Activated CD8-positive, alpha-beta T cell treated with anti-CD3 and anti-CD28 coated beads for 36 hours (primary cell): Measurements from ENCODE around the gene SSU72. TPM values are rescaled to one million over a fixed set of nuclear protein-coding genes. Genes with fewer than 3 reads are reported as not detected.

ENCODE experiments used
- ATAC-seq: fragments of 200-7000 bp; cut with Tn5 transposase; one replicate; pipeline ENCODE4 v1.10.0; 2021; ENCODE audit warnings: mild to moderate bottlenecking, moderate library complexity
- CTCF ChIA-PET: fragments of 350-600 bp; sonication (Branson Sonifier 250); formaldehyde crosslinking; loops from one replicate; lab custom pipeline; 2021; ENCODE audit warnings: antibody characterized with exemption; lab: Charles Lee
- POLR2A ChIA-PET: fragments of 350-600 bp; sonication (Branson Sonifier 250); formaldehyde crosslinking; loops from one replicate; lab custom pipeline; 2021; ENCODE audit warnings: antibody characterized with exemption; lab: Charles Lee
- DNase-seq: peaks from one replicate; pipeline ENCODE4 v3.0.0-alpha.2; 2020
- H3K27ac Mint-ChIP-seq: one replicate; pipeline ENCODE4 v1.8.0; 2021; ENCODE audit warnings: mild to moderate bottlenecking, mixed read lengths
- H3K27me3 Mint-ChIP-seq: one replicate; pipeline ENCODE4 v1.8.0; 2021; ENCODE audit warnings: mixed read lengths
- H3K36me3 Mint-ChIP-seq: one replicate; pipeline ENCODE4 v1.8.0; 2021; ENCODE audit warnings: low read depth, mixed read lengths
- H3K4me1 Mint-ChIP-seq: one replicate; pipeline ENCODE4 v1.8.0; 2021; ENCODE audit warnings: low read depth, mixed read lengths
- H3K4me3 Mint-ChIP-seq: one replicate; pipeline ENCODE4 v1.8.0; 2021; ENCODE audit warnings: mild to moderate bottlenecking, moderate library complexity, mixed read lengths
- H3K9me3 Mint-ChIP-seq: one replicate; pipeline ENCODE4 v1.8.0; 2021; ENCODE audit warnings: mixed read lengths
- intact Hi-C: fragments of 100-400 bp; cut with micrococcal nuclease; formaldehyde crosslinking; loops from one replicate; pipeline ENCODE4 v1.10.0; 2022
- total RNA-seq, 2 experiments: library from RNA; stranded (reverse); gene quantifications; one replicate each; pipeline ENCODE4 v1.2.3, GENCODE V29; 2021
- TF ChIP-seq, protein P1 (sequence below): fragments of 200-600 bp; IDR thresholded peaks from one replicate; pipeline ENCODE4 v1.8.0; 2022; ENCODE audit warnings: antibody characterized with exemption, mild to moderate bottlenecking

Gene SSU72
- total RNA-seq, 2 experiments from 2014 or later = 111 to 113 TPM

DNA sequence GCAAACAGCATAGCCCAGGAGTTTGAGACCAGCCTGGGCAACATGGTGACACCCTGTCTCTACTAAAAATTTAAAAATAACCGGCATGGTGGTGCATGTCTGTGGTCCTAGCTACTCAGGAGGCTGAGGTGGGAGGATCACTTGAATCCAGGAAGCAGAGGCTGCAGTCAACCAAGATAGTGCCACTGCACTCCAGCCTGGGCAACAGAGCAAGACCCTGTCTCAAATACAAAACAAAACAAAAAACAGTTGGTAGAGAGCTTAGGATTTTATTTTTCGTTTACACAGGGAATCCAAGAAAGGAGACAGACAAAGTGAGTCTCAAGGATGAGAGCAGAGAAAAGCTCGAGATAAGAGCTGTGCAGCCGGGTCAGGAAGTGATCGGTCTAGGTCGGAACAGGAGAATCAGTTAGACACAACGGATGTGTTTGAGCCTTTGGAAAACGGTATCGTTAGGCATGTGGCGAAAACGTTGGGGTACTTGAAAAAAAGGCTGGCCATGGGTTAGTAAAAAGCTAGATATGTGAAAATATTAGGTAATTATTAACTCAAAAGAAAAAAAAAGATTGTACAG is 38.9 kb upstream of the SSU72 start:
- ChIA-PET POLR2A (interaction anchor here (0.8 to 8.4 kb wide), 9 partner anchors 11 to 54 kb away, joined by 3 to 46 read pairs (median 3); partner anchors contain the start of gene MMP23B), CTCF (interaction anchor here (0.8 to 2.8 kb wide), 5 partner anchors 11 to 65 kb away, joined by 3 to 10 read pairs (median 5); no protein-coding TSS in a partner anchor)
- intact Hi-C loops = no loop called here
- DNase-seq (no peak), ATAC-seq (no peak)
- Mint-ChIP-seq H3K27me3 (no peaks in the 10 kb centered on the region), H3K27ac (peak overlapping the region; percentile 95), H3K4me3 (peak overlapping the region; percentile 96), H3K4me1 (peaks cover 17% of the 10 kb centered on the region), H3K36me3 (peaks cover 18% of the 10 kb centered on the region), H3K9me3 (no peaks in the 10 kb centered on the region)
- TF ChIP-seq, protein P1, sequence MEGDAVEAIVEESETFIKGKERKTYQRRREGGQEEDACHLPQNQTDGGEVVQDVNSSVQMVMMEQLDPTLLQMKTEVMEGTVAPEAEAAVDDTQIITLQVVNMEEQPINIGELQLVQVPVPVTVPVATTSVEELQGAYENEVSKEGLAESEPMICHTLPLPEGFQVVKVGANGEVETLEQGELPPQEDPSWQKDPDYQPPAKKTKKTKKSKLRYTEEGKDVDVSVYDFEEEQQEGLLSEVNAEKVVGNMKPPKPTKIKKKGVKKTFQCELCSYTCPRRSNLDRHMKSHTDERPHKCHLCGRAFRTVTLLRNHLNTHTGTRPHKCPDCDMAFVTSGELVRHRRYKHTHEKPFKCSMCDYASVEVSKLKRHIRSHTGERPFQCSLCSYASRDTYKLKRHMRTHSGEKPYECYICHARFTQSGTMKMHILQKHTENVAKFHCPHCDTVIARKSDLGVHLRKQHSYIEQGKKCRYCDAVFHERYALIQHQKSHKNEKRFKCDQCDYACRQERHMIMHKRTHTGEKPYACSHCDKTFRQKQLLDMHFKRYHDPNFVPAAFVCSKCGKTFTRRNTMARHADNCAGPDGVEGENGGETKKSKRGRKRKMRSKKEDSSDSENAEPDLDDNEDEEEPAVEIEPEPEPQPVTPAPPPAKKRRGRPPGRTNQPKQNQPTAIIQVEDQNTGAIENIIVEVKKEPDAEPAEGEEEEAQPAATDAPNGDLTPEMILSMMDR = no peak

DNA sequence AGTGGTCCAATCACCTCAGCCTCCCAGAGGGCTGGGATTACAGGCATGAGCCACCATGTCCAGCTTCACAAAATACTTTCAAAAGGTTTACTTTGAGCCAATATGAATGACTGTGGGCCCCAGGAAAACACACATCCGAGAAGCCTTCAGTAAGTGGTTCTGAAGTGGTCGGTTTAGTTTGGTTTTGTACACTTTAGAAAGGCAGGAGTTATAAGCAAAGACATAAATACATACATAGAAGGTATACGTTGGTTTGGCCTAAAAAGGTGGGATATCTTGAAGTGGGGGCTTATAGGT is 37.4 kb upstream of the SSU72 start:
- CTCF ChIA-PET = no interaction called here

DNA sequence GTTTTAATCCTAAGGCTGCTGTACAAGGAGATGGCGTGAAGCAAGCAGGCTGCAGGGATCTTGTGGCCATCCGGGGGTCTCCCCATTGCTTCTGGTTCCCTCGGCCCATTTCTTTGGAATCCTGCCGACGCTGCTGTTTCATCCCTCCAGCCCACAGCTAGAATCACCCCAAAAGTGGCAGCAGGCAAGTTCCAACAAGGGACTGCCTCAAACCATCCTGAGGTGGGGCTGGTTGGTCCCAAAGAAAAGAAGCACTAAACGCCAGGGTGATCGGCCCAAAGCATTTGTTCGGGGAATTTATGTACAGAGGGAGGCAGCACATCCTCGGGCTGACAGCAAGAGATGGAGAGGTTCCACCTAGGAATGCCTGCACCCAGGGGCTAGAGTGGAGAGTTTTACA is 36.1 kb upstream of the SSU72 start:
- no peak overlapping the region for H3K4me3 Mint-ChIP-seq
- H3K36me3 Mint-ChIP-seq = peaks cover 18% of the 10 kb centered on the region
- POLR2A ChIA-PET = interaction anchor here (1.2 kb wide), 1 partner anchor 13 kb away, joined by 4 read pairs; no protein-coding TSS in a partner anchor
- ATAC-seq (no peak), DNase-seq (no peak)
- H3K27me3 Mint-ChIP-seq = no peaks in the 10 kb centered on the region
- H3K9me3 Mint-ChIP-seq = no peaks in the 10 kb centered on the region
- peaks cover 30% of the 10 kb centered on the region for H3K4me1 Mint-ChIP-seq
- intact Hi-C loops = no loop called here
- CTCF ChIA-PET = no interaction called here
- H3K27ac Mint-ChIP-seq = peak overlapping the region; percentile 57
- TF ChIP-seq, protein P1 = no peak

More for the DNA sequence above, 37.4 kb upstream of the SSU72 start:
- H3K9me3 Mint-ChIP-seq = no peaks in the 10 kb centered on the region
- H3K4me1 Mint-ChIP-seq = peaks cover 25% of the 10 kb centered on the region
- peaks cover 18% of the 10 kb centered on the region for H3K36me3 Mint-ChIP-seq
- DNase-seq (no peak), ATAC-seq (no peak)
- POLR2A ChIA-PET = no interaction called here
- no peak overlapping the region for H3K4me3 Mint-ChIP-seq
- H3K27me3 Mint-ChIP-seq = no peaks in the 10 kb centered on the region
- intact Hi-C loops = no loop called here
- H3K27ac Mint-ChIP-seq = peak overlapping the region; percentile 26
- TF ChIP-seq, protein P1 = no peak

GRCh38 chr1:1609822-1610485 is 35.3 kb upstream of the SSU72 start:
- ATAC-seq (no peak), DNase-seq (no peak)
- intact Hi-C loops = no loop called here
- no peak overlapping the region for H3K27ac Mint-ChIP-seq
- no peaks in the 10 kb centered on the region for H3K9me3 Mint-ChIP-seq
- H3K36me3 Mint-ChIP-seq = peaks cover 18% of the 10 kb centered on the region
- no peak overlapping the region for H3K4me3 Mint-ChIP-seq
- H3K27me3 Mint-ChIP-seq = no peaks in the 10 kb centered on the region
- peaks cover 30% of the 10 kb centered on the region for H3K4me1 Mint-ChIP-seq
- CTCF ChIA-PET = no interaction called here
- POLR2A ChIA-PET = interaction anchor here (1.2 kb wide), 1 partner anchor 12 kb away, joined by 4 read pairs; no protein-coding TSS in a partner anchor
- TF ChIP-seq, protein P1 = no peak

GRCh38 chr1:1606232-1606631 is 31.6 kb upstream of the SSU72 start:
- no peak overlapping the region for H3K4me3 Mint-ChIP-seq
- H3K27me3 Mint-ChIP-seq = no peaks in the 10 kb centered on the region
- H3K36me3 Mint-ChIP-seq = no peaks in the 10 kb centered on the region
- TF ChIP-seq, protein P1 = no peak
- ATAC-seq = no peak
- H3K9me3 Mint-ChIP-seq = no peaks in the 10 kb centered on the region
- POLR2A ChIA-PET = interaction anchor here (1.1 to 1.2 kb wide), 2 partner anchors 9 to 73 kb away, joined by 3 to 5 read pairs; partner anchors contain the start of gene MIB2
- peaks cover 13% of the 10 kb centered on the region for H3K4me1 Mint-ChIP-seq
- no peak overlapping the region for H3K27ac Mint-ChIP-seq
- CTCF ChIA-PET = interaction anchor here (0.9 kb wide), 1 partner anchor 300 kb away, joined by 3 read pairs; no protein-coding TSS in a partner anchor
- intact Hi-C loops = no loop called here
- no peak for DNase-seq
